Peyer's patch (tissue), 4 donors: ENCODE measurements around the gene UBE2Z. TPM values are rescaled to one million over a fixed set of nuclear protein-coding genes. Genes with fewer than 3 reads are reported as not detected.

ENCODE experiments used
- DNase-seq, 3 donors: peaks; one replicate each; pipeline ENCODE4 v3.0.0-alpha.2; 2017 to 2019
- H3K27ac ChIP-seq, 4 donors: fragments of 200-600 bp; sonication (generic); one replicate each; pipeline ENCODE4 v1.5.1; 2016 to 2019
- H3K27me3 ChIP-seq, 2 donors: fragments of 200-600 bp; sonication (generic); one replicate each; pipeline ENCODE4 v1.5.1; 2019
- H3K36me3 ChIP-seq, 3 donors: fragments of 200-600 bp; sonication (generic); one replicate each; pipeline ENCODE4 v1.5.1; 2016 to 2019
- H3K4me1 ChIP-seq, 4 donors: fragments of 200-600 bp; sonication (generic); one replicate each; pipeline ENCODE4 v1.5.1; 2016 to 2019
- H3K4me3 ChIP-seq, 4 donors: fragments of 200-600 bp; sonication (generic); 1 replicate in 3 of 4; 2 replicates in 1 of 4; pipeline ENCODE4 v1.5.1; 2016 to 2019; ENCODE audit warnings: mild to moderate bottlenecking in 1 of 4
- H3K9me3 ChIP-seq, 4 donors: fragments of 200-600 bp; sonication (generic); one replicate each; pipeline ENCODE4 v1.5.1; 2016 to 2019; ENCODE audit warnings: mild to moderate bottlenecking in 1 of 4
- CTCF ChIP-seq, 6 experiments: fragments of 450-650 bp in 4 of 6; fragments of 200-600 bp in 2 of 6; sonication (generic) in 1 of 6; IDR thresholded peaks; one replicate each; pipeline ENCODE4 v1.5.1; 2017 to 2019; ENCODE audit warnings: antibody characterized with exemption in 6 of 6, mild to moderate bottlenecking in 3 of 6, moderate library complexity in 1 of 6
- POLR2A ChIP-seq, 2 donors: fragments of 450-650 bp; IDR thresholded peaks; one replicate each; pipeline ENCODE4 v1.5.1; 2017; ENCODE audit warnings: antibody characterized with exemption in 2 of 2, mild to moderate bottlenecking in 2 of 2, moderate library complexity in 2 of 2
- total RNA-seq, 4 donors: library from RNA; depleted of rRNA; stranded (reverse); fragments of >200 nt; gene quantifications; one replicate each; pipeline ENCODE4 v1.1.0, GENCODE V29; 2016

Gene UBE2Z
- total RNA-seq, 4 donors from 2014 or later = 42.9 to 58.0 (median 49.8) TPM

GRCh38 chr17:48905987-48906515 is 2.2 kb upstream of the UBE2Z start:
- Histone ChIP-seq H3K9me3 (no peaks in the 10 kb centered on the region), H3K4me3 (no peak overlapping the region), H3K27ac (no peak overlapping the region), H3K36me3 (peaks cover 0 to 7% (median 0%) of the 10 kb centered on the region in 3 donors), H3K4me1 (peaks cover 0 to 20% (median 8%) of the 10 kb centered on the region in 4 donors), H3K27me3 (no peaks in the 10 kb centered on the region)
- TF ChIP-seq CTCF (IDR thresholded peaks at IDR 0.05) (no peak), POLR2A (IDR thresholded peaks at IDR 0.05) (no peak)
- no peak for DNase-seq

GRCh38 chr17:48907713-48908046 is 527 bp upstream of the UBE2Z start:
- Histone ChIP-seq H3K4me3 (peak overlapping the region; percentile 90 to 100 (median 96)), H3K4me1 (peaks cover 0 to 28% (median 11%) of the 10 kb centered on the region in 4 donors), H3K36me3 (peaks cover 0 to 17% (median 0%) of the 10 kb centered on the region in 3 donors), H3K27ac (peak overlapping the region; percentile 90 to 97 (median 94)), H3K9me3 (no peaks in the 10 kb centered on the region), H3K27me3 (no peaks in the 10 kb centered on the region)
- TF ChIP-seq POLR2A (IDR thresholded peaks at IDR 0.05) (no peak), CTCF (IDR thresholded peaks at IDR 0.05) (no peak)
- DNase-seq = no peak

GRCh38 chr17:48908853-48909394 is 717 bp downstream of the UBE2Z start:
- H3K27ac ChIP-seq = peak overlapping the region; percentile 90 to 97 (median 94)
- H3K9me3 ChIP-seq = no peaks in the 10 kb centered on the region
- peak overlapping the region; percentile 90 to 100 (median 96) for H3K4me3 ChIP-seq
- TF ChIP-seq POLR2A (IDR thresholded peaks at IDR 0.05) (no peak), CTCF (IDR thresholded peaks at IDR 0.05) (no peak)
- H3K36me3 ChIP-seq = peaks cover 0 to 26% (median 0%) of the 10 kb centered on the region in 3 donors
- H3K27me3 ChIP-seq = no peaks in the 10 kb centered on the region
- H3K4me1 ChIP-seq = peaks cover 0 to 28% (median 11%) of the 10 kb centered on the region in 4 donors
- peak; percentile 77 to 91 (median 85) for DNase-seq

GRCh38 chr17:48909783-48910182 is 1.6 kb downstream of the UBE2Z start:
- DNase-seq = no peak
- Histone ChIP-seq H3K27me3 (no peaks in the 10 kb centered on the region), H3K27ac (no peak overlapping the region)

GRCh38 chr17:48910370-48910769 is 2.2 kb downstream of the UBE2Z start:
- H3K36me3 ChIP-seq = peaks cover 0 to 39% (median 0%) of the 10 kb centered on the region in 3 donors
- peaks cover 0 to 38% (median 11%) of the 10 kb centered on the region in 4 donors for H3K4me1 ChIP-seq
- peak overlapping the region in 1 of 4 donors; percentile 100 for H3K4me3 ChIP-seq
- TF ChIP-seq POLR2A (IDR thresholded peaks at IDR 0.05) (no peak), CTCF (IDR thresholded peaks at IDR 0.05) (no peak)
- H3K27ac ChIP-seq = no peak overlapping the region
- H3K9me3 ChIP-seq = no peaks in the 10 kb centered on the region
- H3K27me3 ChIP-seq = no peaks in the 10 kb centered on the region
- DNase-seq = no peak

More at GRCh38 chr17:48909783-48910182, 1.6 kb downstream of the UBE2Z start:
- TF ChIP-seq POLR2A (IDR thresholded peaks at IDR 0.05) = no peak
- TF ChIP-seq CTCF (IDR thresholded peaks at IDR 0.05) = no peak
- H3K4me3 ChIP-seq = peak overlapping the region in 3 of 4 donors; percentile 95 to 100 (median 96)
- peaks cover 0 to 33% (median 11%) of the 10 kb centered on the region in 4 donors for H3K4me1 ChIP-seq
- no peaks in the 10 kb centered on the region for H3K9me3 ChIP-seq
- H3K36me3 ChIP-seq = peaks cover 0 to 35% (median 0%) of the 10 kb centered on the region in 3 donors
